IPS DF 6.9 (cell line): ENCODE results near the gene PRR5L.
"Not testable (repeated sequence)": the region's sequence is repeated elsewhere in the genome, so short reads cannot be mapped to it uniquely, and the experiment has no call there.

Experiments
- DNase-seq: peaks from one replicate; pipeline ENCODE4 v3.0.0-alpha.2; 2013; ENCODE audit warnings: low read depth, low spot score
- H3K27ac ChIP-seq: one replicate; pipeline ENCODE4 v1.5.1; 2013; ENCODE audit warnings: low read length, control low read depth
- H3K27me3 ChIP-seq: 2 replicates; pipeline ENCODE4 v1.6.1; 2013; ENCODE audit warnings: mild to moderate bottlenecking, low read length; ENCODE audit not compliant: control insufficient read depth, insufficient read depth
- H3K36me3 ChIP-seq: 2 replicates; pipeline ENCODE4 v1.6.1; 2013; ENCODE audit warnings: low read length; ENCODE audit not compliant: control insufficient read depth, insufficient read depth
- H3K4me1 ChIP-seq: 2 replicates; pipeline ENCODE4 v1.6.1; 2013; ENCODE audit warnings: low read length; ENCODE audit not compliant: control insufficient read depth, insufficient read depth
- H3K4me3 ChIP-seq: 2 replicates; pipeline ENCODE4 v1.5.1; 2013; ENCODE audit warnings: mild to moderate bottlenecking, low read length
- H3K9me3 ChIP-seq: 2 replicates; pipeline ENCODE4 v1.6.1; 2013; ENCODE audit warnings: low read length, inconsistent platforms; ENCODE audit not compliant: control insufficient read depth, insufficient read depth
- WGBS: extraction: QIAGEN DNeasy Blood & Tissue Kit; methylation state at CpG from one replicate; pipeline ENCODE4 v1.1.7; 2013; ENCODE audit warnings: mixed read lengths, missing lambda C conversion rate; ENCODE audit not compliant: insufficient read length, insufficient coverage; 5-methylcytosine and 5-hydroxymethylcytosine counted together

PRR5L gene

DNA sequence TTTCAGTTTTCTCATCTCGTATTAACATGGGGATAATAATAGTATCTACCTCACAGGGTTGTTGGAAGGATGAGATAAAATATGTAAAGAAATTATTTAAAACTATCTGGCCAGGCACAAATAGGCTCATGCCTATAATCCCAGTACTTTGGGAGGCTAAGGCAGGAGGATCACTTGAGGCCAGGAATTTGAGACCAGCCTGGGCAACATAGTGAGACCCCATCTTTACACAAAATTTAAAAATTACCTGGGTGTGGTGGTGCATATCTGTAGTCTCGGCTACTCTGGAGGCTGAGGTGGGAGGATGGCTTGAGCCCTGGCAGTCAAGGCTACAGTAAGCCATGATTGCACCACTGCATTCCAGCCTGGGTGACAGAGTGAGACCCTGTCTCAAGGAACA is 215.0 kb downstream of the PRR5L start:
- DNase-seq, H3K4me1 ChIP-seq, H3K27me3 ChIP-seq, H3K27ac ChIP-seq, H3K9me3 ChIP-seq, H3K4me3 ChIP-seq, H3K36me3 ChIP-seq: not testable (repeated sequence)
- WGBS, result no CpG with 5 or more reads among the region's 2 CpGs

DNA sequence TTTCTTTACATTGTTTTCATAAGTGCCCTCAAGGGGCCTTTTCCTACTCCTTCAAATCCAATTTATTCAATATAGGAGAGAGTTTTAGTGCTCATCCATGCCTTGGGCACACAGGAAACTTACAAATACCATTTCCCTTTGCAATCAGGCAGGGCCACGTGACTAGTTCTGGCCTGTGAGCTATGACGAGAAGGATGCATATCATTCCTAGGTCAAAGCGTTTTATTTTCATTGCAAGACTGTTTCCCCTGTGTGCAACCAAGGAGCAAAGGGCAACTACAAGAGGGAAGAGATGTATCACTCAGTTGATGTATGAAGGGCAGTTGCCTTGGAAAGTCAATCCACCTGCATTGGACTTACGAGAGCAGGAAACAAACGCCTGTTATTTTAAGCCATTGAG is 215.9 kb downstream of the PRR5L start:
- Histone ChIP-seq H3K4me3 (no peak overlapping the region), H3K9me3 (no peaks in the 10 kb centered on the region), H3K27ac (no peak overlapping the region), H3K4me1 (no peaks in the 10 kb centered on the region; the same call in 1 of the 2 replicates), H3K27me3 (no peaks in the 10 kb centered on the region), H3K36me3 (no peaks in the 10 kb centered on the region)
- DNase-seq, result no peak
- no CpG with 5 or more reads among the region's 5 CpGs for WGBS

DNA sequence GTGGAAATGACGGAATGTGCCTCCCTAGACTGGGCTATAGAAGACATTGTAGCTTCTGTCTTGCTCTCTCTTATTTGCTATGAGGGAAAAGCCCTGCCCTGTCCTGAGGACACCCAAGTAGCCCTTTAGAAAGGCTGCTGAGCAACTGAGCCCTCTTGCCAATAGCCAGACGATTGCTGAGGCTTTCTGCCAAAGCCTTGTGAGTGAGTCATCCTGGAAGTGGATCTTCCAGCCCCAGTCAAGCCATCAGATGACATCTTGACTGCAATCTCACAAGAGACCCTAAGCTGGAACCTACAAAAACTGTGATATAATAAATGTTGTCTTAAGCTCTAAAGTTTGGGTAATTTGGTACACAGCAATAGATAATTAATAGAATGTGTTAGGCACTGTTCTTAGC is 217.9 kb downstream of the PRR5L start:
- no peaks in the 10 kb centered on the region for H3K9me3 ChIP-seq
- H3K4me3 ChIP-seq, result no peak overlapping the region
- WGBS, result no CpG with 5 or more reads among the region's 2 CpGs
- no peaks in the 10 kb centered on the region for H3K36me3 ChIP-seq
- H3K27me3 ChIP-seq, result no peaks in the 10 kb centered on the region
- no peak overlapping the region for H3K27ac ChIP-seq
- H3K4me1 ChIP-seq, result no peaks in the 10 kb centered on the region
- no peak for DNase-seq
